Renal cortex interstitium (tissue), 15 donors: ENCODE measurements around the gene NAA15. TPM values are rescaled to one million over a fixed set of nuclear protein-coding genes. Genes with fewer than 3 reads are reported as not detected.
"Not testable (repeated sequence)": the region's sequence is repeated elsewhere in the genome, so short reads cannot be mapped to it uniquely, and the experiment has no call there.

ENCODE experiments used
- DNase-seq, 11 donors: peaks; one replicate each; pipeline ENCODE4 v3.0.0-alpha.2; 2013; ENCODE audit warnings: low read depth in 9 of 11, low spot score in 4 of 11; ENCODE audit errors: extremely low read depth in 1 of 11
- long read RNA-seq, 16 experiments: transcript quantifications; one replicate each; lab custom pipeline, GENCODE V29; 2026
- polyA plus RNA-seq, 3 donors: library from polyadenylated mRNA; unstranded; fragments of 120-200 nt; gene quantifications; one replicate each; pipeline ENCODE4 v1.2.1, GENCODE V29; 2013; ENCODE audit not compliant: insufficient read length in 3 of 3

NAA15 gene
- 10 to 100 TPM; 32.9 to 37.9 (median 34.5) TPM for polyA plus RNA-seq
- long read RNA-seq, donor 1, partial matches to known transcripts, result 21 of 21 reads
- long read RNA-seq, donor 1, other reads (novel, unspliced or antisense), result 0 of 21 reads
- long read RNA-seq, donor 2, result 0 reads
- long read RNA-seq, donor 3, result 0 reads
- long read RNA-seq, donor 4, result 0 reads
- long read RNA-seq, donor 5, result 0 reads
- long read RNA-seq, donor 6, full-length matches to known transcripts, result 1 of 1 reads
- long read RNA-seq, donor 6, partial matches to known transcripts, result 0 of 1 reads
- long read RNA-seq, donor 6, other reads (novel, unspliced or antisense), result 0 of 1 reads
- long read RNA-seq, donor 7, full-length matches to known transcripts, result 2 of 13 reads
- long read RNA-seq, donor 7, partial matches to known transcripts, result 0 of 13 reads
- long read RNA-seq, donor 7, other reads (novel, unspliced or antisense), result 11 of 13 reads
- long read RNA-seq, donor 8, result 0 reads
- long read RNA-seq, donor 9, partial matches to known transcripts, result 7 of 7 reads
- long read RNA-seq, donor 9, other reads (novel, unspliced or antisense), result 0 of 7 reads
- long read RNA-seq, donor 10, partial matches to known transcripts, result 8 of 8 reads
- long read RNA-seq, donor 10, other reads (novel, unspliced or antisense), result 0 of 8 reads
- long read RNA-seq, donor 11, full-length matches to known transcripts, result 2 of 8 reads
- long read RNA-seq, donor 11, partial matches to known transcripts, result 6 of 8 reads
- long read RNA-seq, donor 11, other reads (novel, unspliced or antisense), result 0 of 8 reads
- long read RNA-seq, donor 12, partial matches to known transcripts, result 0 of 1 reads
- long read RNA-seq, donor 12, other reads (novel, unspliced or antisense), result 0 of 1 reads
- long read RNA-seq, donor 13, result 0 reads
- long read RNA-seq, donor 14, partial matches to known transcripts, result 6 of 6 reads
- long read RNA-seq, donor 14, other reads (novel, unspliced or antisense), result 0 of 6 reads
- long read RNA-seq, donor 15, result 0 reads
- long read RNA-seq, donor 16, full-length matches to known transcripts, result 3 of 9 reads
- long read RNA-seq, donor 16, partial matches to known transcripts, result 6 of 9 reads
- long read RNA-seq, donor 16, other reads (novel, unspliced or antisense), result 0 of 9 reads

- peak; percentile 89 to 98 (median 98) for DNase-seq
Measured at GRCh38 chr4:139301113-139301820, at the start of gene NAA15. NAA15 (plus strand) TSS chr4:139301505; CDS start chr4:139301778, 273 bp downstream.

GRCh38 chr4:139253046-139253445, 48.3 kb upstream of the NAA15 start:
- no peak for DNase-seq

GRCh38 chr4:139253713-139254112, 47.6 kb upstream of the NAA15 start:
- DNase-seq, result no peak

- not testable (repeated sequence) for DNase-seq
Measured at GRCh38 chr4:139255581-139255980, 45.7 kb upstream of the NAA15 start.

- DNase-seq, result no peak
Measured at GRCh38 chr4:139256349-139256748, 45.0 kb upstream of the NAA15 start.

- DNase-seq, result no peak
Measured at GRCh38 chr4:139265654-139266053, 35.7 kb upstream of the NAA15 start.

GRCh38 chr4:139266208-139266582, 35.1 kb upstream of the NAA15 start:
- no peak for DNase-seq

- DNase-seq, result peak in 6 of 11 donors; percentile 35 to 59 (median 48)
Measured at GRCh38 chr4:139266583-139267257, 34.6 kb upstream of the NAA15 start.

- no peak for DNase-seq
Measured at GRCh38 chr4:139267301-139267700, 34.0 kb upstream of the NAA15 start.

GRCh38 chr4:139273835-139274234, 27.5 kb upstream of the NAA15 start:
- DNase-seq, result no peak

GRCh38 chr4:139274790-139275189, 26.5 kb upstream of the NAA15 start:
- no peak for DNase-seq

- DNase-seq, result no peak
Measured at GRCh38 chr4:139275281-139275735, 26.0 kb upstream of the NAA15 start.

GRCh38 chr4:139278485-139278884, 22.8 kb upstream of the NAA15 start:
- no peak for DNase-seq

- DNase-seq, result no peak
Measured at GRCh38 chr4:139278912-139279759, 22.2 kb upstream of the NAA15 start.

- peak in 2 of 11 donors; percentile 28 to 33 for DNase-seq
Measured at GRCh38 chr4:139279760-139280620, 21.3 kb upstream of the NAA15 start, which contains the start of gene MGARP. MGARP (minus strand) TSS chr4:139280225; CDS start chr4:139280158, 67 bp downstream.

GRCh38 chr4:139282065-139282720, 19.1 kb upstream of the NAA15 start:
- no peak for DNase-seq
